Measurements from ENCODE around the gene LRRK1.

LRRK1 gene

DNA sequence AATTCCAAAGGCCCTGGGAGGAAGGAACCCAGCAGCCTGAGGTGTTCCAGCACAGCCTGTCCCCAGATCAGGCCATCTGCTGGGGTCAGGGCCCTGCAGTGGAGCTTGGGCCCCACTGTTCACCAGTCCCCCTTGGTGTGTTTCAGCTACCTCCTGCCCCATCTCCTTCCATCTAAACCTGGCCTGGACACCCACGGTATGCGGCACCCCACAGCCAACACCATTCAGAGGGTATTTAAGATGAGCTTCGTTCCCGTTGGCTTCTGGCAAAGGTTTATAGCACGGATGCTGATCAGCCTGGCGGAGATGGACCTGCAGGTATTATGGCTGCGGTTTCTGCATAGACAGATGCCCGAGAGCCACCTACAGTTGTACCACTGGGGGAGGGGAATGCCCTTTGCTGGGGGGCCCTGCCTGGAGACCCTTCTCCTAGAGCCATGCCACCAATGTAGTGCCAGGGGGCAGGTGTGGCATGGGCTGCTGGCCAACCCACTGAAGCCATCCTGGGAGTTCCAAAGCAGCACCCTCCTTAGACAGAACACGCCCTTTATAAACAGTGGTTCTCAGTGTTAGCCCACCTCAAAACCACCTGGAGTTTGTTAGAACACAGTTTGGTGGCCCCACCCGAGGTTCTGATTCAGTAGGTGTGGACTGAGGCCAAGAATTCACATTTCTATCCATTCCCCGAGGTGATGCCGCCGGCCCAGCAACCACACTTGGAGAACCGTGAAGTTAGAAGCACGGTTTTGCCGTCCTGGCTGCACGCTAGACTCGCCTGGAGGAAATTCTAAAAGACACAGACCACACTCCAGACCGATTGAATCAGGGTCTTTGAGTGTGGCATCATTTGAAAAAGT, 126.9 kb downstream of the LRRK1 start:
- Histone ChIP-seq H3K27me3 (no peaks in the 10 kb centered on the region), H3K36me3 (no peaks in the 10 kb centered on the region), H3K9me3 (no peaks in the 10 kb centered on the region), H3K4me3 (ENCODE audit: low read depth, low read length) (no peak overlapping the region), H3K4me1 (no peaks in the 10 kb centered on the region)
- DNase-seq, result peak; percentile 0
- TF ChIP-seq, protein P1, sequence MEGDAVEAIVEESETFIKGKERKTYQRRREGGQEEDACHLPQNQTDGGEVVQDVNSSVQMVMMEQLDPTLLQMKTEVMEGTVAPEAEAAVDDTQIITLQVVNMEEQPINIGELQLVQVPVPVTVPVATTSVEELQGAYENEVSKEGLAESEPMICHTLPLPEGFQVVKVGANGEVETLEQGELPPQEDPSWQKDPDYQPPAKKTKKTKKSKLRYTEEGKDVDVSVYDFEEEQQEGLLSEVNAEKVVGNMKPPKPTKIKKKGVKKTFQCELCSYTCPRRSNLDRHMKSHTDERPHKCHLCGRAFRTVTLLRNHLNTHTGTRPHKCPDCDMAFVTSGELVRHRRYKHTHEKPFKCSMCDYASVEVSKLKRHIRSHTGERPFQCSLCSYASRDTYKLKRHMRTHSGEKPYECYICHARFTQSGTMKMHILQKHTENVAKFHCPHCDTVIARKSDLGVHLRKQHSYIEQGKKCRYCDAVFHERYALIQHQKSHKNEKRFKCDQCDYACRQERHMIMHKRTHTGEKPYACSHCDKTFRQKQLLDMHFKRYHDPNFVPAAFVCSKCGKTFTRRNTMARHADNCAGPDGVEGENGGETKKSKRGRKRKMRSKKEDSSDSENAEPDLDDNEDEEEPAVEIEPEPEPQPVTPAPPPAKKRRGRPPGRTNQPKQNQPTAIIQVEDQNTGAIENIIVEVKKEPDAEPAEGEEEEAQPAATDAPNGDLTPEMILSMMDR (IDR thresholded peaks at IDR 0.05; ENCODE audit: low read depth, low read length), result no peak

GRCh38 chr15:101046826-101047225, 127.7 kb downstream of the LRRK1 start:
- TF ChIP-seq, protein P1 (IDR thresholded peaks at IDR 0.05; ENCODE audit: low read depth, low read length), result no peak
- Histone ChIP-seq H3K4me3 (ENCODE audit: low read depth, low read length) (no peak overlapping the region), H3K4me1 (no peaks in the 10 kb centered on the region), H3K9me3 (no peaks in the 10 kb centered on the region), H3K27me3 (no peaks in the 10 kb centered on the region), H3K36me3 (no peaks in the 10 kb centered on the region)
- peak; percentile 1 for DNase-seq

GRCh38 chr15:101047301-101047781, 128.2 kb downstream of the LRRK1 start:
- TF ChIP-seq, protein P1 (IDR thresholded peaks at IDR 0.05; ENCODE audit: low read depth, low read length), result no peak
- no peaks in the 10 kb centered on the region for H3K27me3 ChIP-seq
- peak; percentile 1 for DNase-seq
- H3K4me1 ChIP-seq, result no peaks in the 10 kb centered on the region
- H3K36me3 ChIP-seq, result no peaks in the 10 kb centered on the region
- H3K9me3 ChIP-seq, result no peaks in the 10 kb centered on the region
- no peak overlapping the region for H3K4me3 ChIP-seq (ENCODE audit: low read depth, low read length)

DNA sequence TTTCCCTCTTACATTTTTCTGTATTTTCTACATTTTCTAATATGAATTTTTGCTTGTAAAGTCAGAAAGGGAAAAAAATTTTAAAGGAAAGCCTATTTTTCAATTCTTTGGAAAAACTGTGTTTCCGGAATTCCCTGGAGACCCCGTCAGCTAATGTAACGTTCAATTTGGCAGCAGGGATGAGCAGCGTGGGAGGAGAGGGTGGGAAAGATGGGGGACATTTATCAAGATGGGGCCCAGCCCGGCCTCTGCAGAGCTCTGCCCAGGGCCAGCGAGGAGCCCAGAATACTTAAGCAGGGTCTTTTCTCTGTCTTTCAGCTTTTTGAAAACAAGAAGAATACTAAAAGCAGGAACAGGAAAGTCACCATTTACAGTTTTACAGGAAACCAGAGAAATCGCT, 129.0 kb downstream of the LRRK1 start:
- Histone ChIP-seq H3K36me3 (no peaks in the 10 kb centered on the region), H3K4me1 (no peaks in the 10 kb centered on the region), H3K9me3 (no peaks in the 10 kb centered on the region), H3K4me3 (ENCODE audit: low read depth, low read length) (no peak overlapping the region), H3K27me3 (no peaks in the 10 kb centered on the region)
- TF ChIP-seq, protein P1 (IDR thresholded peaks at IDR 0.05; ENCODE audit: low read depth, low read length), result no peak
- DNase-seq, result peak; percentile 4

DNA sequence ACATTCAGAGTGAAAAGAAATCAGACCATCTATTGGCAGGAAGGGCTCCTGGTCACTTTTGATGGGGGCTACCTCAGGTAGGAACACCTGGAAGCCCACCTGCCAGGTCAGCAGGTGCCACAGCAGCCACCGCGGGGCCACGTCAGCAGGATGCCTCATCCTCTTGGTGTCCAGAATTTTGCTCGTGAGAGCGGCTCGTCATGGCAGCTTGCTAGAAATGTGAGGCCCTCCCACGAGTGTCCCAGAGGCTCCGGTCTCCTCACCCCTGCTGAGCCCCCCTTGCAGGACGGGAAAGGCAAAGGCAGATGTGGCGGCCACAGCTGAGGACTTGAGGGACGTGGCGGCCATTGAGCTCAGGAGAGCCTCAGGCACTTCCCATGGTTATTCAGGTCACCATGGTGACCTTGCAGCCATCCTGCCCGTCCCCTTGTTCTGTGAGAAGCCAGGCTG, 129.4 kb downstream of the LRRK1 start:
- Histone ChIP-seq H3K9me3 (no peaks in the 10 kb centered on the region), H3K27me3 (no peaks in the 10 kb centered on the region), H3K36me3 (no peaks in the 10 kb centered on the region), H3K4me1 (no peaks in the 10 kb centered on the region), H3K4me3 (ENCODE audit: low read depth, low read length) (no peak overlapping the region)
- TF ChIP-seq, protein P1 (IDR thresholded peaks at IDR 0.05; ENCODE audit: low read depth, low read length), result no peak
- DNase-seq, result peak; percentile 3

GRCh38 chr15:101049282-101049681, 130.1 kb downstream of the LRRK1 start:
- Histone ChIP-seq H3K4me1 (no peaks in the 10 kb centered on the region), H3K27me3 (no peaks in the 10 kb centered on the region), H3K36me3 (no peaks in the 10 kb centered on the region), H3K9me3 (no peaks in the 10 kb centered on the region), H3K4me3 (ENCODE audit: low read depth, low read length) (no peak overlapping the region)
- TF ChIP-seq, protein P1 (IDR thresholded peaks at IDR 0.05; ENCODE audit: low read depth, low read length), result no peak
- peak; percentile 4 for DNase-seq
